Measurements from ENCODE around the gene ZNF19. TPM values are rescaled to one million over a fixed set of nuclear protein-coding genes. Genes with fewer than 3 reads are reported as not detected.

ZNF19 gene
- total RNA-seq, 2 donors from 2014 or later: 5.1 to 6.3 TPM

DNA sequence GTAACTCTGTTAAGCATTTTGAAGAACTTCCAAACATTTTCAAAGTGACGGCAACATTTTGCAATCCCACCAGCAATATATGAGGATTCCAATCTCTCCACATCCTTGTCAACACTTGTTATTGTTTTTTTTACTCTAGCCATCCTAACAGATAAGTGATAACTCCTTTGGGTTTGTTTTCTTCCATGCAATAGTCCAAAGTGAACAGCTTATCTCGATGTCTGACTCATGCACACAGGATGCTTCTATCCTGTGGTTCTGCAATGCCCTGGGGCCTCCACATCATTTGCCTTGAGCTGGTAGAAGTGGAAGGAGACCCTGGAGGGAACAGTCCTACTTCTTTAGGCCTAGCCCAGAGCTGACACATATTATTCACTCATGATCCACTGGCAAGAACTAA lies 60.2 kb downstream of the ZNF19 start:
- peaks cover 91% of the 10 kb centered on the region for H3K27me3 Mint-ChIP-seq
- H3K4me1 Mint-ChIP-seq: peaks cover 7% of the 10 kb centered on the region
- H3K9me3 ChIP-seq (ENCODE audit: control insufficient read depth, low read length, poor library complexity, severe bottlenecking): no peaks in the 10 kb centered on the region
- peaks cover 6% of the 10 kb centered on the region for H3K36me3 Mint-ChIP-seq (ENCODE audit: low read depth)
- DNase-seq (no peak), ATAC-seq (no peak)
- no peak overlapping the region for H3K27ac Mint-ChIP-seq
- no peak overlapping the region for H3K4me3 Mint-ChIP-seq

DNA sequence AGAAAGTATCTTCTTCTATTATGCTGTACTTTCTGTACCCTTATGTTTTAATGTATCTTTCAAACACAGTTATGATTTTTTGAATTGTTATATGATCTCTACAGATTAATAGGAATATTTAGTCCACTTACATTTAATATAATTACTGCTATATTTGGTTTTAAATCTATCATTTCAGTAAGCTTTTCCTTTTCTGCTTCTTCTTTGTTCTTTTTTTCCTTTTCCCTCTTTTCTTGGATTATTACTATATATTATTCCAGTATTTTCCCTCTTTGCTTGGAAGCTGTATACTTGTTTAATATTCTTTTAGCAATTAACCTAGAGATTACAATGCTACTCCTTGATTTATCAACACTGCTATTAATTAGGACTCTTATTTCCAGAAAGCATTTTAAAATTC lies 60.7 kb downstream of the ZNF19 start:
- H3K27ac Mint-ChIP-seq: no peak overlapping the region
- peaks cover 6% of the 10 kb centered on the region for H3K36me3 Mint-ChIP-seq (ENCODE audit: low read depth)
- DNase-seq (no peak), ATAC-seq (no peak)
- no peaks in the 10 kb centered on the region for H3K9me3 ChIP-seq (ENCODE audit: control insufficient read depth, low read length, poor library complexity, severe bottlenecking)
- H3K27me3 Mint-ChIP-seq: peaks cover 89% of the 10 kb centered on the region
- peaks cover 7% of the 10 kb centered on the region for H3K4me1 Mint-ChIP-seq
- no peak overlapping the region for H3K4me3 Mint-ChIP-seq

DNA sequence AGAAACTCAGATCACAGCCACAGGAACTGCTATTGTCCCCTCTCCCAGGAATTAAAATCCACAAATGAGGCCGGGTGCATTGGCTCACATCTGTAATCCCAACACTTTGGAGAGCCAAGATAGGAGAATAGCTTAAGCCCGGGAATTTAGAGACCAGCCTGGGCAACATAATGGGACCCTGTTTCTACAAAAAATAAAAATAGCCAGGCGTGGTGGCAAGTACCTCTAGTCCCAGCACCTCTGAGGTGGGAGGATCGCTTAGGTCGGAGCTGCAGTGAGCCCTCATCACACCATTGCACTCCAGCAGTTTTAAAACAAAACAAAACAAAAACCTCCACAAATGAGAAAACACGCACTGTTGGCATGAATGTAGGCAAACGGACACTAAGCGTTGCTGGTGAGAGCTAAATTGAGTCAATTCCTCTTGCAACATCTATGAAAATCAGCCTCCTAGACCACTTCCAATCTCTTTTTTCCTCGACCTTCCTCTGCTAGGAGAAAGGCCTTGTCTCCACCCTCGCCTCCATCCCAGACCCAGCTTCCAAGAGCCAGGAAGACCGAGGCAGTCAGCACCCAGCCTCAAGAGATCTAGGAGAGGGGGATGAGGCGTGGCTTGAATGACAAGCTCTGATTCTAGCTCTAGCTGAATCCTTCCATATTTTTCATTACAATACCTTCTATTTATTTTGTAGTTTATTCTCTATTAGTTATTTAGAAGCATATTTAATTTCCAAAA lies 62.1 kb downstream of the ZNF19 start:
- H3K9me3 ChIP-seq (ENCODE audit: control insufficient read depth, low read length, poor library complexity, severe bottlenecking): no peaks in the 10 kb centered on the region
- H3K27ac Mint-ChIP-seq: no peak overlapping the region
- no peak overlapping the region for H3K4me3 Mint-ChIP-seq
- no peak for ATAC-seq
- peaks cover 78% of the 10 kb centered on the region for H3K27me3 Mint-ChIP-seq
- H3K4me1 Mint-ChIP-seq: peaks cover 7% of the 10 kb centered on the region
- DNase-seq: no peak
- peaks cover 6% of the 10 kb centered on the region for H3K36me3 Mint-ChIP-seq (ENCODE audit: low read depth)

DNA sequence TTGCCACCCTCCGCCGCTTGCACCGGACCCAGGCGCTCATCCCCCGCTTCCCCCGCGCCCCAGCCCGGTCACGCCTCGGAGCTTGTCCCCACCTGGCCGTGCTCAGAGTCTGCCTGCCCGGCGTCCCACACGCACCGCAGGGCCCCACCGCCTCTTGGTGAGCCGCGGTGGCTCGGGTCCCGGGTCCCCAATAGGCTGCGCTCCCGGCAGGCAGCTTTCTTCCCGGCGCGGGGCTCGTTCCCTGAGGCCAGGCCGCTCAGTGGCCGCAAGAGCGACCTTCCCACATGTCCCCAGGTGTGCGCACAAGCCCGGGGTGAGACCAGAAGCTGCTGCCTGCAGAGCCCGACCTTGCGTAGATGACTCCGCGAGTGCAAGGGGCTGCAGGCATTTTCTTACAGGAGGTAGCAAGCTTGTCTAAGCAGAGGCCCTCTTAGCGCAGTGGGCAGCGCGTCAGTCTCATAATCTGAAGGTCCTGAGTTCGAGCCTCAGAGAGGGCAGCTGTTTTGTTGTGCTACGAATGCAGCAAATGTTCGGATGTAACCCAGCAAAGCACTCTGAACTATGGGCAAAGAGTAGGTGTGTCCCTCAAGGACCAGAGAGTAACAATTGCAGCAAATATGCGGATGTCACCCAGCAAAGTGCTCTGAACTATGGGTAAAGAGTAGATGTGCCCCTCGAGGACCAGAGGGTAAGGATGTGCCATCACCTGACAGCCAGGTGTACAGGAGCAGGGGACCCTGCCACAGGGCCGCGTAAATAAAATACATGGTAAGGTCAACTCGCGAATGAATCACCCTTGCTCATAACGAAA lies 62.9 kb downstream of the ZNF19 start:
- Mint-ChIP-seq H3K4me1 (peaks cover 7% of the 10 kb centered on the region), H3K4me3 (no peak overlapping the region), H3K36me3 (ENCODE audit: low read depth) (peaks cover 6% of the 10 kb centered on the region), H3K27ac (no peak overlapping the region), H3K27me3 (peaks cover 77% of the 10 kb centered on the region)
- ATAC-seq (no peak), DNase-seq (no peak)
- no peaks in the 10 kb centered on the region for H3K9me3 ChIP-seq (ENCODE audit: control insufficient read depth, low read length, poor library complexity, severe bottlenecking)

DNA sequence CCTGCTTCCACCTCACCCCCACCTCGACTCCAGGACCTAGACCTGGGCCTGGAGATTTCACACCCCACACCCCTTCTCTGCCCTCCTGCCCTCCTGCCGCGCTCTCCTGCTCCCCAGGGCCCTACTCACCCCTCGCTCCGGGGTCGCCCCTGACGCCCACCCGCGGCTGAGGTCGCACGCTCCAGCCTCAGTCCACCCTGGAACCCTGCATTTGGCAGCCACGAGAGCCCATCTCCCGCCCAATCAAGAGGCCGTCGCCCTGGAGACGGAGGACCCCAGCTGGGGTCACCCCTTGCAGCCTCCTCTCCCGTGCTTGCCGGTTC lies 63.4 kb downstream of the ZNF19 start:
- Mint-ChIP-seq H3K27me3 (peaks cover 77% of the 10 kb centered on the region), H3K4me1 (peaks cover 7% of the 10 kb centered on the region), H3K36me3 (ENCODE audit: low read depth) (peaks cover 6% of the 10 kb centered on the region), H3K4me3 (no peak overlapping the region), H3K27ac (no peak overlapping the region)
- DNase-seq: no peak
- ATAC-seq: no peak
- H3K9me3 ChIP-seq (ENCODE audit: control insufficient read depth, low read length, poor library complexity, severe bottlenecking): no peaks in the 10 kb centered on the region

DNA sequence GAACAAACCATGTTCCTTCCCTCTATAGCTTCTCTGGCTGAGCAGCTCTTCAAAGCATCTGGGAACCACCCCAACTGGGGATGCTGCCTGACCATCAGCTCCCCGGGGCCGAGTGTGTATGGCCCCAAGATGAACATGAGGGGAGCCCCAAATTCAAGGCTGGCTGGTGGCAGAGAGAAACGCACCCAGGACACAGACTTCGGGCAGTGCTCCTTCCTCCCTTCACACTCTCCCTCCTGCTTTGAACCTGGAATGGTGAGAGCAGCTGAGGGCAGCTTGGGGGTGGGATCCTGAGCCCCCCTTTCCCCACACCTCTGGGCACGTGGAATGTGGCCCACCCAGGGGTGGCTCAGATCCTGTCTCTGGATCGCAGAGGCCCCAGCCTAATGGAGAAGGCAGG lies 64.5 kb downstream of the ZNF19 start:
- no peaks in the 10 kb centered on the region for H3K9me3 ChIP-seq (ENCODE audit: control insufficient read depth, low read length, poor library complexity, severe bottlenecking)
- Mint-ChIP-seq H3K36me3 (ENCODE audit: low read depth) (peaks cover 6% of the 10 kb centered on the region), H3K27ac (no peak overlapping the region), H3K4me1 (peaks cover 7% of the 10 kb centered on the region), H3K27me3 (peaks cover 72% of the 10 kb centered on the region), H3K4me3 (no peak overlapping the region)
- DNase-seq: no peak
- no peak for ATAC-seq

DNA sequence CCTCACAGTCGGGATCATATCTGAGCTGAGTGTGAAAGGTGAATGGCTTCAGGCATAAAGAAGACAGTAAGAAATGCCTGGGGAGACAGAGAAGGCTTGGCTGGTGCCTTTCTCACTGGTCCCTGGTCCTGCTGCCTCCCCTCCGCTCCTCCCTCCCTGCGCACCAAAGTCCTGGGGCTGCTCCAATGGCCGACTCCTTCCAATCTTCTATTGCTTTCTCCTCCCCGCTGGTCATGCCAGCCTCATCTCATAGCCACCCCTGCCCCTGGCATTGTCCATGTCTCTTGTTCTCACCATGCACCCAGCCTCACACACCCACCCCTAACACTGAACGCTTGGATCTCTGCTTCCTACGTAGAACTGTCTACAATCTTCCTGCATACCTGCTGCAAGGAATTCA lies 65.3 kb downstream of the ZNF19 start:
- Mint-ChIP-seq H3K27me3 (peaks cover 70% of the 10 kb centered on the region), H3K27ac (no peak overlapping the region), H3K4me3 (no peak overlapping the region), H3K4me1 (peaks cover 7% of the 10 kb centered on the region), H3K36me3 (ENCODE audit: low read depth) (peaks cover 6% of the 10 kb centered on the region)
- no peaks in the 10 kb centered on the region for H3K9me3 ChIP-seq (ENCODE audit: control insufficient read depth, low read length, poor library complexity, severe bottlenecking)
- no peak for DNase-seq
- ATAC-seq: no peak

Other genes with a start within 250 kb of the ZNF19 start
- 10 to 100 TPM in 1 of 2 donors, 1 to 10 TPM in 1; 8.4 to 10.4 TPM for gene CMTR2, start 199.9 kb downstream of the ZNF19 start, total RNA-seq
- gene CALB2, start 130.6 kb downstream of the ZNF19 start, total RNA-seq: not detected
- gene TLE7, start 47.3 kb downstream of the ZNF19 start, total RNA-seq: not detected
- 10 to 100 TPM in 1 of 2 donors, 1 to 10 TPM in 1; 7.4 to 10.5 TPM for gene ZNF23, start 27.1 kb downstream of the ZNF19 start, total RNA-seq
- gene CHST4, start 37.1 kb upstream of the ZNF19 start, total RNA-seq: not detected
- gene TAT, start 87.8 kb upstream of the ZNF19 start, total RNA-seq: not detected
- gene MARVELD3, start 136.9 kb upstream of the ZNF19 start, total RNA-seq: not detected
- gene PHLPP2, start 235.4 kb upstream of the ZNF19 start, total RNA-seq: 10 to 100 TPM in 1 of 2 donors, 1 to 10 TPM in 1; 9.3 to 10.2 TPM

Measured in T-helper 17 cell (primary cell).